Kidney (tissue), 14 donors: Measurements from ENCODE around the gene CHRDL1. TPM values are rescaled to one million over a fixed set of nuclear protein-coding genes. Genes with fewer than 3 reads are reported as not detected.

ENCODE experiments used
- DNase-seq, 5 donors: peaks; one replicate each; pipeline ENCODE4 v3.0.0-alpha.2; 2013 to 2020
- FAIRE-seq: peaks from 2 replicates; lab custom pipeline; 2012; peaks lifted over from hg19 to GRCh38; lab: Jason Lieb, UNC
- H3K27ac ChIP-seq, 2 donors: one replicate each; pipeline ENCODE4 v1.7.0; 2013; ENCODE audit warnings: low read depth in 2 of 2, low read length in 2 of 2, inconsistent platforms in 1 of 2
- H3K27me3 ChIP-seq: one replicate; pipeline ENCODE4 v1.7.1; 2013; ENCODE audit warnings: low read length, inconsistent platforms; ENCODE audit not compliant: control insufficient read depth, insufficient read depth
- H3K36me3 ChIP-seq, 3 donors: one replicate each; pipeline versions ENCODE4 v1.7.0 to v1.7.1; 2013; ENCODE audit warnings: low read length in 3 of 3, control low read depth in 1 of 3, inconsistent platforms in 1 of 3; ENCODE audit not compliant: insufficient read depth in 3 of 3, control insufficient read depth in 2 of 3
- H3K4me1 ChIP-seq, 3 donors: one replicate each; pipeline versions ENCODE4 v1.7.0 to v1.7.1; 2013; ENCODE audit warnings: low read length in 3 of 3, inconsistent platforms in 1 of 3, low read depth in 1 of 3; ENCODE audit not compliant: control insufficient read depth in 2 of 3, insufficient read depth in 2 of 3
- H3K4me3 ChIP-seq, 3 donors: one replicate each; pipeline versions ENCODE4 v1.7.0 to v1.8.1; 2013; ENCODE audit warnings: low read length in 3 of 3, control low read depth in 1 of 3, inconsistent platforms in 1 of 3
- H3K9ac ChIP-seq, 3 donors: one replicate each; pipeline versions ENCODE4 v1.7.0 to v1.7.1; 2013; ENCODE audit warnings: low read length in 3 of 3, control low read depth in 1 of 3, inconsistent platforms in 1 of 3
- H3K9me3 ChIP-seq, 3 donors: one replicate each; pipeline versions ENCODE4 v1.7.0 to v1.7.1; 2013; ENCODE audit warnings: low read length in 3 of 3, control low read depth in 1 of 3, inconsistent platforms in 1 of 3; ENCODE audit not compliant: control insufficient read depth in 2 of 3, insufficient read depth in 1 of 3
- CTCF ChIP-seq: IDR thresholded peaks from 3 replicates; pipeline ENCODE4 v1.5.1; 2012; ENCODE audit warnings: mild to moderate bottlenecking, moderate library complexity, borderline replicate concordance; ENCODE audit not compliant: insufficient read depth; ENCODE audit errors: extremely low read depth
- intact Hi-C: fragments of 100-400 bp; cut with DNase I; formaldehyde crosslinking; loops from one replicate; pipeline ENCODE4 v1.11.1; 2022
- polyA plus RNA-seq: library from polyadenylated mRNA; stranded (reverse); fragments of 350-450 nt; fragmentation: Illumina TruSeq; extraction: RNeasy Lipid Tissue Mini Kit (QIAGEN cat#74804); gene quantifications from one replicate; pipeline ENCODE4 v1.2.3, GENCODE V29; 2014; ENCODE audit warnings: low read depth, low replicate concordance; ENCODE audit not compliant: insufficient read depth
- total RNA-seq: library from RNA; stranded (reverse); fragmentation: NEBNext Ultra II Directional; extraction: Animal tissue kit (Norgen Biotek cat#: 25700); gene quantifications from one replicate; pipeline ENCODE4 v1.2.1, GENCODE V29; 2021
- donor health status: control.
- donor health status: control.
- donor health status: control.
- donor health status: control.
- donor health status: control.
- donor health status: DM: yes; HTN: yes; CAD: no.
- donor health status: Normal renal cell carcinoma (clear cell type).

CHRDL1 gene
- total and polyA plus RNA-seq, 2 donors from 2014 or later = 8.7 to 18.3 TPM

GRCh38 chrX:110794601-110795000, 1.0 kb downstream of the CHRDL1 start:
- Histone ChIP-seq H3K27ac (no peak overlapping the region), H3K4me1 (no peaks in the 10 kb centered on the region), H3K9me3 (no peaks in the 10 kb centered on the region), H3K27me3 (peaks cover 18% of the 10 kb centered on the region), H3K4me3 (peak overlapping the region in 1 of 3 donors; percentile 49), H3K9ac (no peak overlapping the region), H3K36me3 (no peaks in the 10 kb centered on the region)
- DNase-seq = no peak
- no peak for FAIRE-seq
- TF ChIP-seq CTCF = no peak
- intact Hi-C loops = no loop called here

GRCh38 chrX:110791071-110791470, 4.5 kb downstream of the CHRDL1 start:
- DNase-seq (peak in 3 of 5 donors; percentile 23 to 31 (median 30)), FAIRE-seq (no peak)
- H3K27me3 ChIP-seq = peaks cover 14% of the 10 kb centered on the region
- no peaks in the 10 kb centered on the region for H3K9me3 ChIP-seq
- no peaks in the 10 kb centered on the region for H3K36me3 ChIP-seq
- no peak overlapping the region for H3K9ac ChIP-seq
- TF ChIP-seq CTCF = no peak
- no peaks in the 10 kb centered on the region for H3K4me1 ChIP-seq
- intact Hi-C loops = no loop called here
- H3K4me3 ChIP-seq = no peak overlapping the region
- H3K27ac ChIP-seq = no peak overlapping the region

- peaks cover 9% of the 10 kb centered on the region for H3K27me3 ChIP-seq
- no peak overlapping the region for H3K9ac ChIP-seq
- FAIRE-seq (no peak), DNase-seq (no peak)
- H3K4me3 ChIP-seq = no peak overlapping the region
- no peaks in the 10 kb centered on the region for H3K9me3 ChIP-seq
- H3K36me3 ChIP-seq = no peaks in the 10 kb centered on the region
- intact Hi-C loops = no loop called here
- TF ChIP-seq CTCF = no peak
- no peaks in the 10 kb centered on the region for H3K4me1 ChIP-seq
- H3K27ac ChIP-seq = no peak overlapping the region
These were observed 9.1 kb downstream of the CHRDL1 start for GRCh38 chrX:110786486-110786885.

- intact Hi-C loops = no loop called here
- peaks cover 2% of the 10 kb centered on the region for H3K27me3 ChIP-seq
- no peak for TF ChIP-seq CTCF
- FAIRE-seq = no peak
- H3K4me1 ChIP-seq = no peaks in the 10 kb centered on the region
- H3K4me3 ChIP-seq = no peak overlapping the region
- no peaks in the 10 kb centered on the region for H3K9me3 ChIP-seq
- H3K27ac ChIP-seq = no peak overlapping the region
- no peaks in the 10 kb centered on the region for H3K36me3 ChIP-seq
- no peak for DNase-seq
- H3K9ac ChIP-seq = no peak overlapping the region
These were observed 35.8 kb downstream of the CHRDL1 start for GRCh38 chrX:110759785-110760184.
